NCI-H748 (cell line): ENCODE measurements around the gene USP47.
A peak's percentile ranks its signal among the peaks of the same experiment; 100 is the strongest.

ENCODE experiments used
- DNase-seq: peaks from one replicate; lab custom pipeline; 2025; ENCODE audit not compliant: unreplicated experiment; lab: John Stamatoyannopoulos, UW

USP47 gene

GRCh38 chr11:11965656-11966353, 124.0 kb downstream of the USP47 start:
- DNase-seq = no peak

- no peak for DNase-seq
These were observed 124.6 kb downstream of the USP47 start for GRCh38 chr11:11966354-11966741.

DNA sequence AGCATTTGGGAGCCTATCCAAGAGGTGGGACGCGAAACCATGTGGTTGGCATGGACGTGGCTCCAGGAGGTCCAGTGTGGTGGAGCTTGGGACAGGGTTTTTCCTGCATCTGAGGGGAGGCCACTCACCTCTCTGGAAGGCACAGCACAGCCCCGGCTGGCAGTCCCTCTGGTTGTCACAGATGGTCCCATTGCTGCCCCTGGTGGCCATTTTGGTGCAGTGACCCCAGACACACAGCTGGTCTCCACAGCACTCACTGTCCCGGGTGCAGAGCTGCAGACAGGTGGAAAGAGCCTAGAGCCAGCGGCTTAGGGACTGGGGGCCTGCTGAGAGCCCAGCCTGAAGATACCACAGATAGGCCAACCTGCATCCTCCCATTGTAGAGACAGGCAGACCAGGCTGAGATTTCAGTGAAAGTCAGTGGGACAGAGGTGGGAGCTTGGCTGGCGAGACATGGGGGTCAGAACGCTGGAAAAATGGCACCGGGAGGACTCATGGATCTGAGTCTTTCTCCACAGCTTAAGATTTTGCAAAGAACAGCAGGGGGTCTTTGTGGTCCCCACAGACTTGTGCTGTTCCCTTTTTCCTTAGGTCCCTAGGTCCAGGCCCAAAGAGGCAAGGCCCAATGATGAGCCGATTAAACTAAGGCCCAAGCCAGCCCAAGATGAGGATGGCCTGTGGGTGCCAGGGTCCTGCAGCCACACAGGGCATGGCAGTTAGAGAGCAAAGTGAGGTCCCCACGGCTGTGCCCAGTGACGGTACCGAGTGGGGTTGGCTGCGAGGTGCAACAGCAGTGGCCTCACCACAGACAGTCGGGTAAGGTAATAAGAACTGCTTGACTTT, 125.3 kb downstream of the USP47 start:
- peak; percentile 69 for DNase-seq

- DNase-seq = no peak
These were observed 126.1 kb downstream of the USP47 start for GRCh38 chr11:11967669-11968510.

DNA sequence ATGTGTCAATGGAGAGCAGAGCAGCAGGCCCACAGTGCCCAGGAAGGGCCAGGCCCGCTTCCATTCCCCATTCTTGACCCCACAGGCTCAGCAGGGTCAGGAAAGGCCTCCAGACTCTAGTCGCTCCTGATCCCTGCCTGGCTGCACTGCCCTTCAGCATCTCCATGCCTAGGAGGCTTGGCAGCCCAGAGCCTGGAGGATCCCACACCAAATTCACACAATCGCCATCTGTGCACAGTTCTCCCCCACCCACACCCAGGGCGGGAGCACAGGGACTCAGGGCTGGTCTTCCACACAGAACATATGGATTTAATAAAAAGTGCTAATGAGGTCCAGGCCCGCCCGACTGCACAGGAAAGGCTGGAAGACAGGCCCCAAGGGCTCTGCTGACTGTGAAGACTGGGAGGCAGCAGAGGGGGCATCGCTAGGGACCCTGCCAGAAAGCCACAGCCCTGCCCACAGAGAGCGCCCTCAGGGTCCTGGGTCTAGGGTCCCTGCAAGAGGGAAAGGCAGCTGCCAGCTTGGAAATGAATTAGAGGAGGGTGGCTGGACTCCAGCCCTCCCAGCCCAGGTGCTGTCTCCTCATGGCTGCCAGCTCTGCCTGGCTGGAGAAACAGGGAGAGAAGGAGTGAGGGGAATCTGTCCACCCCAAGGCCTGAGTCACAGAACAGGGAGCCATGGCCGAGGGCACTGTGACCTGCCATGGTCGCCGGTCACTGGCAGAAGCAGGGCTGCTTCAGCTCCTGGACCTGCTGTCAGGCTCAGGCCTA, 126.9 kb downstream of the USP47 start:
- DNase-seq = no peak

DNA sequence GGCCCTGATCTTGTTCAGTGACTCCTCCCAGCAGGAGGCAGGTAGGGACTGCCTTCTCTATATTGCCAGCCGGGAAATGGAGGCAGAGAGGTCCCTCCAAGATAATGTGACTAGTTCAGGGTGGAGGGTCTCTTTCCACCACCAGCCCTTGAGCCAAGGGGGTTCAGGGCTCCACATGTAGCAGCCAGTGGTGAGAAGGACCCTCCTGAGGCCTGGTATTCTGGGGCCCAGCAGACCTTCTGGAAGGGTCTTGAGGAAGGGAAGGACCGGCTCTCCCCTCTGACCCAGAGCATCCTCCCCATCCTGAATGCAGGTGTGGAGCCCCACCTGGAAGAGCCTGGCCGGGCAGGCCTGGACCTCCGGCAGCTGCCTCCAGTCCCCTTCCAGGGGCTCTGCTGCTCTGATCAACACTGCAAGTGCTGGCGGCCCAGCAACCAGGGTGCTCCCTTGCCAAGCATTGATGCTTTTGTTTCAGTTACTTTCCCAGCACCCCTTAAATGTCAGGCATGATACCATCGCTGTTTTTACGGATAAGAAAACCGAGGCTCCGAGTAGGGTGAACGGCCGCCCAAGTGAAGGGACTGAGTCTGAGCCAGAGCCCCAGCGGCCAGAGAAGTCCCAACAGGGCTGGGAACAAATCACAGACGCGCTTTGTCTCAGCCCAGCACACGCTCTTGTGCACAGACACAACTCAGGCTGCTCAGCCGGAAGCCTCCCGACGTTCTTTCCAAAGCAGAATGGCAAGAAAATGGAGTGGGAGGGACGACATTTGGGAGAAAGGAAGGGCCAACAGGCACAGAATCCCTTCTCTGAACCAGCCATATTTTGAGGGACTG, 127.8 kb downstream of the USP47 start:
- no peak for DNase-seq

DNA sequence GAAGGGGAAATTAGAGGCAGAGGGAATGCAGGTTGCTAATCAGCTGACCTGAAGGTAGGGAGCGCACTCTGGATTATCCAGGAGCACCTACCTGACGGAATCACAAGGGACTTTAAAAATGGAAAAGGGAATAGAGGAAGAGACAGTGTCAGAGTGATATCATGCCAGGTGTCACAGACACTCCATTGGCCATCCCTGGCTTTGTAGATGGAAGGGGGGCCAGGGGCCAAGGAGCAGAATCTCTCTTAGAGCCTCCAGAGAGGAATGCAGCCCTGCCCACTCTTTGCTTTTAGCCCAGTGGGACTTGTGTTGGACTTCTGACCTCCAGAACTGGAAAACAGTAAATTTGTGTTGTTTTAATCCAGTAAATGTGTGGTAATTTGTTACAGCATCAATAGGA, 128.8 kb downstream of the USP47 start:
- no peak for DNase-seq

GRCh38 chr11:11971906-11972547, 130.3 kb downstream of the USP47 start:
- DNase-seq = peak; percentile 59

- no peak for DNase-seq
These were observed 131.1 kb downstream of the USP47 start for GRCh38 chr11:11972730-11973341.

- DNase-seq = no peak
These were observed 131.6 kb downstream of the USP47 start for GRCh38 chr11:11973361-11973800.

DNA sequence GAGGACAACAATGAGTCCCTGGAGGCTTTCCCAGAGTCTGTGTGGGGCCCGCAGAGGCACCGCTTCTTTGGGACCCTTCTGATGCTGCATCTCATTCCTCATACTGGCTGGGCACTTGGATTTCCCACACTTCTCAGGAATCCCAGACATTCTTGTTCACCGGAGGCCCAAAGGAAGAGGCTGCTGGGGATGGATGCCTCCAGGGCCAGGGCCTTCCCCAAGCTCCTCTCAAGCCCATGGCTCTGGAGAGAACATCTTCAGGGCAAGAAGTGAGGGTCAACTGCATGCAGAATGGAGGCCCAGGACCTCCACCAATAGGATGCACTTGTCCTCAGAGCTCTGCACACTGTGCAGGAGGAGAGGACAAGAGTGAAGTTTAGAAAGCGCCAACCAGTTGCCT, 132.1 kb downstream of the USP47 start:
- no peak for DNase-seq

DNA sequence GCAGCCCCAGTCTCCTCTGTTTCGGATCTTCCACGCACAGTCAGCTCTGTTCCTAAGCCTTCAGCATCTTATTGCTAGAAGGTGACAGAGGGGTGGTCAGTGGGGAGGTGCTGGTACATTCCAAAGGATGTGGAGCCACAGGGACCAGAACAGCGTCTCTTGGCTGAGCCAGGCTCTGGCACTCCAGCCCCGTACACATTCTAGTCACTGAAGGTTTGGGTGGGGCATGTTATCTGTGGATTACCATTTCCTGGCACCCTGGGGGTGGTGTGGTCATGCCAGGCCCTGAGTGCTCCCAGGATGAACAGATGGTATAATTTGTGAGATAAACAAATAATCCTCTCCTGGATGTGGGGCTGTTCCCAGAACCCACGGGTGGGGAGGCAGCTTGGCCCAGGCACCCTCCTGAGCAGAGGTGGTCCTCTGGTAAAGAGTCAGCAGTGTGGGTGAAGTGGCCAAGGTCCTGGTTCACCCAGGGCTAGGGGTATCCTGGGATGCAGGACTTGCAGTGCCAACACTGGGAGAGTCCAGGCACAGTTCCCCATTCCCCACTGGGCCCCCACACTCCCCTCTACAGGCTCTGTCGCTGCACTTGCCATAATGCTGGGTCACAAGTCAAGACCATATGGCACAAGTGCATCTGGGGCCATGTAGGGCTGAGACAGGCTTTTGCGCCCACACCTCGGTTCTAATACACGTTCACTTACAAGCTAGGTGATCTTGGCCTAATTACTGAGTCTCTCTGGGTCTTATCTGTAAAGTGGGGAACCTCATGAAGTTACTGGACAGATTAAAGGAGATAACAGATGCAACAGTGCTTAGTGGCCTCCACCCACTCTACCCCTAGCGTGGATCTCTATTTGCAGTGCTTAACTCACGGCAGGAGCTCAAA, 133.7 kb downstream of the USP47 start:
- DNase-seq = peak; percentile 45

DNA sequence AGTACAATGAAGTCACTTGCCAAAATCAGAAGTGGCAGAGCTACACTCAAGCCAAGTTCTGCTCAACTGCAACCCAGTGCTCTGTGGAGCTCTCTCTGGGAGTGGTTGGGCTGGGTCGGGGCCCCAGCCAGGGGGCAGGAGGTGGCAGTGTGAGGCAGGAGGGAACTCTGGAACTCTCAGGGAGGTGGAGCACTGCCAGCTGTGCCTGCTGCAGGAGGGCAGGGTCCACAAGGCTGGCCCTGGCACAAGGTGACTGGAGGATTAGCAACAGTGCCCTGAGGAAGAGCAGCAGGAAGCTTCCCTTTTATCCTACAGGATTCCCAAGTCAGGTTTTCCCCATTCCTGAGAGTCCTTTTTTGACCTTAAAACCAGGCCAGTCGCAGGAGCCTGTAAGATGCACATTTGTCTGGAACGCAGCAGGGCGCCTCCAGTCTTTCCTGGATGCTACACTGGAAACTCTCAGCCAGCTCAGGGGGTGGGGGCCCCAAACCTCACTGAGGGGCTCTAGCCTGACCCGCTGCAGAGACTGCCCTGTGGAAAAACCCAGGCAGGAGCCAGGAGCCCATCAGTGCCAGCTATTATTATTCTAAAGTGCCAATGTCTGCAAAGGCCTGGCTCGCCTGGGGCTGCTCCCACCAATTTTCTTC, 134.8 kb downstream of the USP47 start:
- DNase-seq = no peak

DNA sequence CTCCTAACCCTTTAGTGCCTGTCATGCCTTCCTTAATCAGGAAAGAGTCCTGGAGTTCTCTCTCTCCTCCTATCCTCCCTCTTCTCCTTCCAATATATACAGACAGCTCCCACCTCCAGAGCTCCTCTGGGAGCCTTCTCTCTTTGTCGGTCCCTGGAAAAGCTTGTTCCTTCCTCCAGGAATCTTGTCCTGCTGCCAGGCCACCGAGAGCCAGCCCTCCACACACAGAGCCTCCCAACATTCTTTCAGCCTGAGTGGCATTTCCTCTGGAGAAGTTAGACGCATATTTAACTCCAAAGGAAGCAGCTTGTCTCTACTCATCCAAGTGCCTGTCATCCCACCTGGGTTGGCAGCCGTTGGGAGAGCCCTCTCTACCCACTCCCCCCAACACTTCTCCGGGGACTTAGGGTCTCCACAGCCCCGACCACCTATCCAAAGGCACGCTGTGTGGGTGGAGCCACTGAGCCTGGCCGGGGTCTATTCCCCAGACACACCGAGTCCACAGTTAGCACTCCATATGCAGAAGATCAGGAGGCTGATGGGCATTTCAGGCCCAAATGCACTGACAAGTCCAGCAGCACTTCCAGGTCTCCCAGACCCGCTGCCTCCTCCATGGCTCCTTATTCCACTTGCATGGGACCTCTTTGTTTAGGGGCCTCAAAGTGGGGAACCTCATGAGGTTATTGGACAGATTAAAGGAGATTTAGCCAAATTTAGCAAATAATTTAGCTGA, 135.6 kb downstream of the USP47 start:
- no peak for DNase-seq

- no peak for DNase-seq
These were observed 136.4 kb downstream of the USP47 start for GRCh38 chr11:11978098-11978637.

DNA sequence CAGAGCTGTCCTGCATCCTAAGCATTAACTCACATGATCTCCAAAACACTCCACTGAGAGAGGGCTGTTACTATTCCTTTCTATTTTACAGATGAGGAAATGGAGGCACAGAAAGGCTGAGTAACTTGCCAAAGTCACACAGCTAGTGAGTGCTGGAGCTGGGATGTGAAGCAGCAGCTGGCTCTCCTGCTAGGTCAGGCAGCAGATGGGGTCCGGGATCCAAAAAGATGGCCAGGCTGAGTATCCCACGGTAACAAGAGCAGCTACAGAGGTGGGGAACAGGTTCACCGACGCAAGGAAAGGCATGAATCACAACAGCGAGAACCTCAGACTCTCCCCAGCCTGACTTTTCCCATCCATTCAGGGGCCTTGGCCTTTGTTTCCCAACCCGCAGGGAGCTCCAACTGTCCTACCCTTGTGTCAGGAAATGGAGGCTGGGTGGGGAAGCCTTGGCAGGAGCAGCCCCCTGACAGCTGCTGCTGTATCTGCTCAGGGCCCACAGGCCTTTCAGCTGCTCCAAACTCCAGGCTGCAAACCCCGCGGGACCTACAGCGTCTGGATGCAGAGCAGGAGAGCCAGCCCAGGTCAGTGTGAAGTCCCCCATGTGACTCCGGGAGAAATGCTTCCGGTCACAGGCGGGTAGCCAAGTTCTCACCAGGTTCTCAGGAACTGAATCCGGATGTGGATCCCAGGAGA, 137.2 kb downstream of the USP47 start:
- DNase-seq = no peak
